Natural killer cell treated with Interleukin-12 subunit alpha and Interleukin-12 subunit beta and Interleukin-15 and Interleukin-18, amount 100 ng/mL, for 72 hours (primary cell): ENCODE data around the gene NUDT14. TPM values are rescaled to one million over a fixed set of nuclear protein-coding genes. Genes with fewer than 3 reads are reported as not detected.

ENCODE experiments used
- ATAC-seq, 2 donors: fragments of 150-1000 bp; cut with Tn5 transposase in 1 of 2; sonication (Bioruptor Pico), chemical (Tn5 transposase) in 1 of 2; 2 replicates each; pipeline ENCODE4 v1.10.0; 2021
- DNase-seq: peaks from one replicate; pipeline ENCODE4 v3.0.0; 2022; ENCODE audit warnings: low spot score
- H3K27ac Mint-ChIP-seq, 2 donors: 1 replicate in 1 of 2; 2 replicates in 1 of 2; pipeline ENCODE4 v1.8.0; 2022; ENCODE audit warnings: mixed read lengths in 2 of 2, mild to moderate bottlenecking in 1 of 2, moderate library complexity in 1 of 2
- H3K27me3 Mint-ChIP-seq, 2 donors: 1 replicate in 1 of 2; 2 replicates in 1 of 2; pipeline ENCODE4 v1.8.0; 2022; ENCODE audit warnings: mixed read lengths in 2 of 2
- H3K36me3 Mint-ChIP-seq: one replicate; pipeline ENCODE4 v1.8.0; 2022; ENCODE audit warnings: mixed read lengths
- H3K4me1 Mint-ChIP-seq, 2 donors: 1 replicate in 1 of 2; 2 replicates in 1 of 2; pipeline ENCODE4 v1.8.0; 2022; ENCODE audit warnings: low read depth in 2 of 2, mixed read lengths in 2 of 2, mild to moderate bottlenecking in 1 of 2
- H3K4me3 Mint-ChIP-seq: one replicate; pipeline ENCODE4 v1.8.0; 2022; ENCODE audit warnings: mixed read lengths
- H3K9me3 Mint-ChIP-seq: 2 replicates; pipeline ENCODE4 v1.8.0; 2022; ENCODE audit warnings: mixed read lengths
- total RNA-seq, 2 donors: library from RNA; stranded (reverse); gene quantifications; one replicate each; pipeline ENCODE4 v1.2.3, GENCODE V29; 2022

Gene NUDT14
- total RNA-seq, 2 donors from 2014 or later, result 10.2 to 23.4 TPM

DNA sequence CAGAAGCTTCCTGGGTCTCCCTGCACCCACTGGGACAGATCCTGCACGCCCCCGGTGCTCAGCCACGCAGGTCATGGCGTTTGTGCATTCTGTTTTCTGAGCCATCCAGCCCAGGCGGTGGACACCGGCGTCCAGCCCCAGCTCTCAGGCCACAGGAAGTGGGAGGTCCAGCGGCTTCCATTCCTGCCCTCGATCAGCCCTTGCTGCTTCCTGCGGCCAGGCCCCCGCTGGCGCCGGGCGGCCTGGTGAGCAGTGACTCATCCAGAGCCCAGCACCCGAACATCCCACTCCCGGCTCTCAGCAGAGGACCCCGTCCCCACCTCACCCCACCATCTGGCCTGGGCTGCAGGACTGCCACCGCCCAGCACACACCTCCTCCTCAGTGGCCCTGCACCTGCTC, 18.0 kb upstream of the NUDT14 start:
- H3K4me1 Mint-ChIP-seq, result peaks cover 6 to 24% of the 10 kb centered on the region in 2 donors
- H3K36me3 Mint-ChIP-seq, result no peaks in the 10 kb centered on the region
- H3K9me3 Mint-ChIP-seq, result no peaks in the 10 kb centered on the region
- peaks cover 21 to 27% of the 10 kb centered on the region in 2 donors for H3K27me3 Mint-ChIP-seq
- ATAC-seq, result no peak
- no peak overlapping the region for H3K27ac Mint-ChIP-seq
- DNase-seq, result no peak
- H3K4me3 Mint-ChIP-seq, result no peak overlapping the region

GRCh38 chr14:105198588-105198987, 17.5 kb upstream of the NUDT14 start:
- peaks cover 23 to 29% of the 10 kb centered on the region in 2 donors for H3K27me3 Mint-ChIP-seq
- no peak overlapping the region for H3K4me3 Mint-ChIP-seq
- no peak for ATAC-seq

GRCh38 chr14:105197211-105197641, 16.1 kb upstream of the NUDT14 start:
- DNase-seq, result no peak
- no peak for ATAC-seq
- Mint-ChIP-seq H3K27ac (no peak overlapping the region), H3K36me3 (no peaks in the 10 kb centered on the region), H3K4me1 (peaks cover 6 to 24% of the 10 kb centered on the region in 2 donors), H3K27me3 (peaks cover 23 to 29% of the 10 kb centered on the region in 2 donors), H3K4me3 (no peak overlapping the region), H3K9me3 (no peaks in the 10 kb centered on the region)

More at GRCh38 chr14:105198588-105198987, 17.5 kb upstream of the NUDT14 start:
- DNase-seq, result no peak
- Mint-ChIP-seq H3K36me3 (no peaks in the 10 kb centered on the region), H3K9me3 (no peaks in the 10 kb centered on the region), H3K4me1 (peaks cover 6 to 24% of the 10 kb centered on the region in 2 donors), H3K27ac (no peak overlapping the region)

GRCh38 chr14:105196265-105196960, 15.3 kb upstream of the NUDT14 start:
- peaks cover 6 to 24% of the 10 kb centered on the region in 2 donors for H3K4me1 Mint-ChIP-seq
- ATAC-seq, result no peak
- no peak overlapping the region for H3K4me3 Mint-ChIP-seq
- H3K27me3 Mint-ChIP-seq, result peaks cover 23 to 27% of the 10 kb centered on the region in 2 donors
- H3K9me3 Mint-ChIP-seq, result no peaks in the 10 kb centered on the region
- H3K27ac Mint-ChIP-seq, result no peak overlapping the region
- no peaks in the 10 kb centered on the region for H3K36me3 Mint-ChIP-seq
- DNase-seq, result no peak

DNA sequence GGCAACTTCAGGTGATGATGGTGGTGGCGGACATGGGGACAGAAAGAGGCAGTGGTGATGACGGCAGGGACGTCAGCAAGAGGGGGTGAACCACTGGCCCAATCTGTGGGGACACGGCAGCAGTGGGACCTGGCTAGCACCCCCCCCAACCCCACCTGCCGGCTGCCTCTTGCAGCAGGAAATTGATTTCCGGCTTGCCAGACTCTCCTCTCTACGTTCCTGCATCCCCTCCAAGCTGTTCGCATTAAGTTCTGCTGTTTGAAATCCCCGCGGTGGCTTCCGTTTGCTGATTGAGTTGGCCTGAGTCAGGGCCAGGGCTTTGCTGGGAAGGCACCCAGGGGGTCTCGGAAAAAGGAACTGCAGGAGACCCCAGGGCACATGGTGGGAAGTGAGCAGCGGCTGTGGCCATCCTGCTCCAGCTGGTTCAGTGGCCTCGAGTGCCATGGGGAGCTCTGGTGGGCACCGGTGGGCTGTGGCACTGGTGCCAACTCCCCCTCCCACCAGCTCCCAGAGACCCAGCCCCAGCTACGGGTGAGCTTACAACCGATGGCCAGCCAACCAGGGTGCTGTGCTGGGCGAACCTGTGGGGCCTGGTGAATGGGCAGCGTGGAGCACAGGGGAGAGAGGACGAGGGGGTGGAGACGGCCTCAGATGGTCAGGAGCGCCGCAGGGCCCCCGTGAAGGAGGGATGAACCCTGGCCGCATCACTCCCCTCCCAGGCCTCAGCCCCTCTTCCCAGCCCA, 14.6 kb upstream of the NUDT14 start:
- peaks cover 6 to 24% of the 10 kb centered on the region in 2 donors for H3K4me1 Mint-ChIP-seq
- no peaks in the 10 kb centered on the region for H3K9me3 Mint-ChIP-seq
- H3K36me3 Mint-ChIP-seq, result no peaks in the 10 kb centered on the region
- H3K27me3 Mint-ChIP-seq, result peaks cover 23 to 27% of the 10 kb centered on the region in 2 donors
- ATAC-seq, result no peak
- peak overlapping the region; percentile 15 for H3K4me3 Mint-ChIP-seq
- no peak overlapping the region for H3K27ac Mint-ChIP-seq
- no peak for DNase-seq

DNA sequence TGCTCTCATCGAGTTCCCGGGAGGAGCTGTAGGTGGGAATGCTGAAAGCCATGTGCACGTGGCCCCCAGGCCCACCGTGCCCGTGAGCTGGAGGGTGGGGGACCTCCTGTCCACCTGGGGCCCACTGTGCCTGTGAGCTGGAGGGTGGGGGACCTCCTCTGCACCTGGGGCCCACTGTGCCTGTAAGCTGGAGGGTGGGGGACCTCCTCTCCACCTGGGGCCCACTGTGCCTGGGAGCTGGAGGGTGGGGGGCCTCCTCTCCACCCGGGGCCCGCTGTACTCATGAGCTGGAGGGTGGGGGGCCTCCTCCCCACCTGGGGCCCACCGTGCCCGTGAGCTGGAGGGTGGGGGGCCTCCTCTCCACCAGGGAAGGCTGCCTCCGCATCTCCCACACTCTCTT, 13.9 kb upstream of the NUDT14 start:
- Mint-ChIP-seq H3K4me1 (peaks cover 6 to 24% of the 10 kb centered on the region in 2 donors), H3K27me3 (peaks cover 23 to 27% of the 10 kb centered on the region in 2 donors), H3K9me3 (no peaks in the 10 kb centered on the region), H3K36me3 (no peaks in the 10 kb centered on the region), H3K4me3 (no peak overlapping the region), H3K27ac (no peak overlapping the region)
- DNase-seq (no peak), ATAC-seq (no peak)

GRCh38 chr14:105193916-105194782, 13.0 kb upstream of the NUDT14 start:
- Mint-ChIP-seq H3K9me3 (no peaks in the 10 kb centered on the region), H3K4me1 (peaks cover 6 to 19% of the 10 kb centered on the region in 2 donors), H3K36me3 (no peaks in the 10 kb centered on the region), H3K4me3 (peak overlapping the region; percentile 38), H3K27ac (peak overlapping the region in 1 of 2 donors; percentile 78), H3K27me3 (peaks cover 16 to 24% of the 10 kb centered on the region in 2 donors)
- DNase-seq, result no peak
- ATAC-seq, result no peak

- no peak for DNase-seq
- peaks cover 6 to 13% of the 10 kb centered on the region in 2 donors for H3K4me1 Mint-ChIP-seq
- H3K36me3 Mint-ChIP-seq, result no peaks in the 10 kb centered on the region
- H3K27me3 Mint-ChIP-seq, result peaks cover 9 to 22% of the 10 kb centered on the region in 2 donors
- H3K27ac Mint-ChIP-seq, result no peak overlapping the region
- no peak overlapping the region for H3K4me3 Mint-ChIP-seq
- no peaks in the 10 kb centered on the region for H3K9me3 Mint-ChIP-seq
- ATAC-seq, result peak; percentile 16 to 45
Observed at GRCh38 chr14:105192866-105193731, 12.0 kb upstream of the NUDT14 start.

DNA sequence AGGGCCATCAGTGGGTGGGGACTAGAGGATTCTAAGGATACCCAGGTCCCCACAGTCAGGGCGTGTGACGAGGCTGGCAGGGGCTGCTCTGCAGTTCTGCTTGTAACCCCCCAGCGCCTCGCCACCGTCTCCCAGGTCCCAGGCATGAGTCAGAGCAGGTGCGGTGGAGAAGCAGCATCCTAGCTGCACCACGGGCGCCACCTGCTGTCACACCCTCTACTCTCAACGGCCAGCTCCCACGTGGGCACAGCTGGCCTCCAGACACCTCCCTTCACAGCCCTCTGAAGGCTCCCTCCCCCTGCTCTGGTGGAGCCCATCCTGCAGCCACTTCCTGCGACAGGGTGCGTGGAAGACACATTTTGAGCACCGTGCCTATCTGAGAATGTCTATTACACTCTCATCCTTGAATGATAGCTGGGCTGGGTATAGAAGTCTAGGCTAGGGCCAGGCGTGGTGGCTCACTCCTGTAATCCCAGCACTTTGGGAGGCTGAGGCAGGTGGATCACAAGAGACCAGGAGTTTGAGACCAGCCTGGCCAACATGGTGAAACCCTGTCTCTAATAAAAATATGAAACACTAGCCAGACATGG, 6.9 kb upstream of the NUDT14 start:
- Mint-ChIP-seq H3K27ac (no peak overlapping the region), H3K36me3 (no peaks in the 10 kb centered on the region), H3K4me3 (no peak overlapping the region), H3K4me1 (no peaks in the 10 kb centered on the region), H3K9me3 (no peaks in the 10 kb centered on the region), H3K27me3 (peaks cover 0 to 8% of the 10 kb centered on the region in 2 donors)
- DNase-seq (no peak), ATAC-seq (peak in 1 of 2 donors; percentile 47)

- no peaks in the 10 kb centered on the region for H3K9me3 Mint-ChIP-seq
- no peaks in the 10 kb centered on the region for H3K36me3 Mint-ChIP-seq
- no peaks in the 10 kb centered on the region for H3K4me1 Mint-ChIP-seq
- DNase-seq (no peak), ATAC-seq (no peak)
- H3K27me3 Mint-ChIP-seq, result peaks cover 0 to 8% of the 10 kb centered on the region in 2 donors
- H3K27ac Mint-ChIP-seq, result no peak overlapping the region
- H3K4me3 Mint-ChIP-seq, result no peak overlapping the region
Observed at GRCh38 chr14:105187116-105187515, 6.0 kb upstream of the NUDT14 start.

GRCh38 chr14:105185973-105186372, 4.9 kb upstream of the NUDT14 start:
- peaks cover 0 to 8% of the 10 kb centered on the region in 2 donors for H3K27me3 Mint-ChIP-seq
- H3K4me1 Mint-ChIP-seq, result no peaks in the 10 kb centered on the region
- DNase-seq, result no peak
- no peak overlapping the region for H3K4me3 Mint-ChIP-seq
- ATAC-seq, result no peak
- no peaks in the 10 kb centered on the region for H3K9me3 Mint-ChIP-seq
- H3K36me3 Mint-ChIP-seq, result no peaks in the 10 kb centered on the region
- H3K27ac Mint-ChIP-seq, result no peak overlapping the region

DNA sequence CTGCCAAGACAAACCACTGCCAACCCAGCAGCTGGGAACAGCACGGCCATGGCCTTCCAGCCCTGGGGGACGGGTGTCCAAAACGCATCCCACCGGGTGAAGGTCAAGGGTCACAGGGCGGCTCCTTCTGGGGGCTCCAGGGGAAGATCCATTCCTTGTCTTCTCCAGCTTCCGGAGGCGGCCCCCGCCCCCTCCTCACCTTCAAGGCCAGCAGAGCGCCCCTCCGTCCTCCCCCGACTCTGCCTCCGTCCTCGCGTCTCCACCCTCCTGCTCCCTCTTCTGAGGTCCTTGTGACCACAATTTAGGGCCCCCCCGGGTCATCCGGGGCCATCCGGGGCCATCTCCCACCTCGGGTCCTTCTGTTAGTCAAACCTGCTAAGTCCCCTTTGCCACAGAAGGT, 3.9 kb upstream of the NUDT14 start:
- no peak for DNase-seq
- ATAC-seq, result no peak
- H3K9me3 Mint-ChIP-seq, result no peaks in the 10 kb centered on the region
- H3K27me3 Mint-ChIP-seq, result peaks cover 0 to 8% of the 10 kb centered on the region in 2 donors
- no peak overlapping the region for H3K4me3 Mint-ChIP-seq
- H3K4me1 Mint-ChIP-seq, result no peaks in the 10 kb centered on the region
- no peaks in the 10 kb centered on the region for H3K36me3 Mint-ChIP-seq
- no peak overlapping the region for H3K27ac Mint-ChIP-seq
